GM10266 (cell line): Measurements from ENCODE around the gene RTL1.

Experiments used
- DNase-seq: peaks from one replicate; pipeline ENCODE4 v3.0.0; 2012; ENCODE audit errors: extremely low spot score
- CTCF ChIP-seq: IDR thresholded peaks from 2 replicates; pipeline ENCODE4 v1.5.1; 2012; ENCODE audit warnings: mild to moderate bottlenecking, low read depth; ENCODE audit not compliant: control insufficient read depth, insufficient read depth; ENCODE audit errors: missing control alignments

The RTL1 gene

DNA sequence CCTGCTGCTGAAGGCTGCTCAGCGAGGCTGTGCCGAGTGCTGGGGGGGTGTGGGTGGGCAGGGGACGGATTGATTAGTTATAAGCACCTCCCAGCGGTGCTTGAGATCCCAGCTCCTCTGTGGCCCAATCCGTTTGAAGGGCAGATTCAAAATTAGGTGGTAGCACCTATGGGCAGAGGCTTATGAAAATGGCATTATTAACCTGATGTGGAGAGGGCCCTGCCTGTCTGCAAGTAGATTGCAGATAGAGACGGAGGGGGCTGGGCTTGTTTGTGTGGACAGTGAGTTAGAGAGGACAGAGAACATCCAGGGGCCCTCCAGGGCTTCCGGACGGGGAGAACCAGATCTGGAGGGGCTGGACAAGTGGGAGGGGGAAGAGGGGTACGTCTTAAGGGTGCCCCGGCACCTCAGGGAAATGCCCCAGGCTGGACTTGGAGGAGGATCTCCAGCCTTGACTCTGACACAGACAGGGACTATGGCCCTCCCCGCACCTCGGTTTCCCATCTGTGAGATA is at the start of gene RTL1:
TSS of gene RTL1 (minus strand) at position 51 of the 514 bp plus-strand sequence. CDS start 18,934 bp downstream, outside the sequence.
- DNase-seq, result peak; percentile 23
- TF ChIP-seq CTCF, result no peak

- no peak for TF ChIP-seq CTCF
- no peak for DNase-seq
Measured at GRCh38 chr14:100950024-100950423, 46.5 kb upstream of the RTL1 start.

- no peak for TF ChIP-seq CTCF
- no peak for DNase-seq
Measured at GRCh38 chr14:100944052-100944451, 40.5 kb upstream of the RTL1 start.

DNA sequence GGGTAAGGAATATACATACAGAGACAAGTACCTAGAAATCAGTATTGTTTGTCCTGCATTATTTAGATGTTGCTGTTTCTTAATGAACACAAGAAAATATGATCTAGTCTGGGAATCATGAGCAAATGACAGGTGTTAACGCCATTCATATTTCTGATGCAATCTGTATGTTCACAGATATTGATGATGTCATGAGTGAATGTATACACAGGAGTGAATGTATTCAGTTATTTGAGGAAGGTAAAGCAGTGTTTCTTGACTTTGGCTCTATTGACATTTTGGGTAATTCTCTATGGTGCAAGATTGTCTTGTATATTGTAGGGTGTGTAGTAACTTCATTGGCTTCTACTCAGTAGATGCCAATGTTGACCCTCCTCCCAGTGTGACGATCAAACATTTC is 26.7 kb upstream of the RTL1 start:
- no peak for TF ChIP-seq CTCF
- no peak for DNase-seq

GRCh38 chr14:100915560-100915959 is 12.0 kb upstream of the RTL1 start:
- DNase-seq, result no peak

GRCh38 chr14:100914597-100915021 is 11.1 kb upstream of the RTL1 start:
- TF ChIP-seq CTCF, result no peak

More at GRCh38 chr14:100915560-100915959, 12.0 kb upstream of the RTL1 start:
- no peak for TF ChIP-seq CTCF

DNA sequence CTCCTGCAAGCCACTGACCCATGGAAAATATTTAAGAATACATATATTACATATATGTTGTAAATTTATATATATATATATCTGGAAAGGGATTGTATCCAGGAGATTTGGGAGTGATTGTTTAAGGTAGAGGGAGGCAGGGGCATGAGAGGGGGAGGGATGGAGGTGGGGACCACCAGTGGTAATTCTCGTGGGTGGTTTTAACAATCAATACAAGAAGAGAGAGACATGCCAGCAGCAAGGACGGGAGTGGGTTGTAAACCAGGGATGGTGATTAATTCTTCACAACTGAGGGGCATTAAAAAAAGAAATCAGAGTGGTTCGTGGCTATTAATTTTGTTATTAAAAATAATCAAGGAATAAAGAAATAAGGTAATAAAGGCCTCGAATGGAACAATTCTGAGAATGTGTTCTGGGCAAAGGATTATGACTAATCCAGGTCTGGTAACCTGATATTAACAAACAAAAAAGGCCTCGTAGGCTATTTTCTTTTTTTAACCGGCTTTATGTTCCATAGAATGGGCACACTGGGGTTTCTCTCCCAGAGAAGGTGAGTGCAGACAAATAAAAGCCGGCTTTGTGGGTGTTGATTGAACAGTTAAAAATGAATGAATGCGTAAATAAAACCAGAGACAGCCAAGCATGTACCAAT is 8.3 kb upstream of the RTL1 start:
- no peak for DNase-seq
- no peak for TF ChIP-seq CTCF

More at GRCh38 chr14:100914597-100915021, 11.1 kb upstream of the RTL1 start:
- DNase-seq, result no peak
